Activated CD4-positive, CD25-positive, alpha-beta regulatory T cell treated with anti-CD3 and anti-CD28 coated beads, Interleukin-2, amount 50 U/mL, for 16 hours (primary cell): ENCODE results near the gene PRAMEF20.
"Not testable (repeated sequence)": the region's sequence is repeated elsewhere in the genome, so short reads cannot be mapped to it uniquely, and the experiment has no call there.

Experiments used
- DNase-seq: peaks from one replicate; pipeline ENCODE4 v3.0.0-alpha.2; 2020; ENCODE audit warnings: low read depth, low spot score

The PRAMEF20 gene

GRCh38 chr1:13410150-13410549, at the start of gene PRAMEF20:
Gene PRAMEF20 (plus strand): TSS chr1:13410450. CDS start chr1:13416355, 5,905 bp downstream.
- not testable (repeated sequence) for DNase-seq

GRCh38 chr1:13362364-13362763, 47.9 kb upstream of the PRAMEF20 start:
- DNase-seq: not testable (repeated sequence)

- not testable (repeated sequence) for DNase-seq
These were observed 45.3 kb upstream of the PRAMEF20 start for GRCh38 chr1:13364928-13365327.

- not testable (repeated sequence) for DNase-seq
These were observed 43.7 kb upstream of the PRAMEF20 start for GRCh38 chr1:13366536-13366935.

GRCh38 chr1:13368544-13368943, 41.7 kb upstream of the PRAMEF20 start:
- DNase-seq: not testable (repeated sequence)

- not testable (repeated sequence) for DNase-seq
These were observed 31.3 kb upstream of the PRAMEF20 start for GRCh38 chr1:13378983-13379382.

- not testable (repeated sequence) for DNase-seq
These were observed 29.9 kb upstream of the PRAMEF20 start for GRCh38 chr1:13380380-13380779.

- DNase-seq: not testable (repeated sequence)
These were observed 20.9 kb upstream of the PRAMEF20 start, which contains the start of gene PRAMEF17 for GRCh38 chr1:13389332-13389731. Gene PRAMEF17 (plus strand): TSS chr1:13389632. CDS start chr1:13389658, 26 bp downstream.

- DNase-seq: not testable (repeated sequence)
These were observed 17.2 kb upstream of the PRAMEF20 start for GRCh38 chr1:13393004-13393403.

GRCh38 chr1:13394761-13395160, 15.5 kb upstream of the PRAMEF20 start:
- DNase-seq: not testable (repeated sequence)

GRCh38 chr1:13395311-13395710, 14.9 kb upstream of the PRAMEF20 start:
- DNase-seq: not testable (repeated sequence)

- no peak for DNase-seq
These were observed 2.4 kb upstream of the PRAMEF20 start for GRCh38 chr1:13407811-13408210.

GRCh38 chr1:13430495-13430894, 20.2 kb downstream of the PRAMEF20 start:
- DNase-seq: no peak

GRCh38 chr1:13432251-13432650, 22.0 kb downstream of the PRAMEF20 start:
- DNase-seq: no peak

- DNase-seq: not testable (repeated sequence)
These were observed 23.6 kb downstream of the PRAMEF20 start for GRCh38 chr1:13433694-13434358.

GRCh38 chr1:13435458-13435857, 25.2 kb downstream of the PRAMEF20 start:
- DNase-seq: no peak

- not testable (repeated sequence) for DNase-seq
These were observed 29.0 kb downstream of the PRAMEF20 start for GRCh38 chr1:13439104-13439783.

GRCh38 chr1:13443335-13443979, 33.2 kb downstream of the PRAMEF20 start:
- DNase-seq: no peak

GRCh38 chr1:13450204-13450603, 40.0 kb downstream of the PRAMEF20 start:
- no peak for DNase-seq

- no peak for DNase-seq
These were observed 41.2 kb downstream of the PRAMEF20 start for GRCh38 chr1:13451399-13451965.

GRCh38 chr1:13456904-13457532, 46.8 kb downstream of the PRAMEF20 start:
- DNase-seq: no peak

GRCh38 chr1:13461977-13462376, 51.7 kb downstream of the PRAMEF20 start:
- DNase-seq: no peak
